Mesothelial cell of epicardium (in vitro differentiated cells): ENCODE data around the gene GHRL. TPM values are rescaled to one million over a fixed set of nuclear protein-coding genes. Genes with fewer than 3 reads are reported as not detected.

Experiments used
- DNase-seq, 2 experiments: peaks; one replicate each; pipeline ENCODE4 v3.0.0; 2021; ENCODE audit warnings: low spot score in 2 of 2; ENCODE audit not compliant: unreplicated experiment in 2 of 2
- H3K27ac Mint-ChIP-seq: 2 replicates; pipeline ENCODE4 v1.8.0; 2021; ENCODE audit warnings: mixed read lengths
- H3K27me3 Mint-ChIP-seq: 2 replicates; pipeline ENCODE4 v1.8.0; 2021; ENCODE audit warnings: low read depth, mixed read lengths
- H3K36me3 Mint-ChIP-seq: 2 replicates; pipeline ENCODE4 v1.8.0; 2021; ENCODE audit warnings: mixed read lengths
- H3K4me1 Mint-ChIP-seq: 2 replicates; pipeline ENCODE4 v1.8.0; 2021; ENCODE audit warnings: mixed read lengths
- H3K4me3 Mint-ChIP-seq: 2 replicates; pipeline ENCODE4 v1.8.0; 2021; ENCODE audit warnings: mild to moderate bottlenecking, moderate library complexity, mixed read lengths
- H3K9me3 Mint-ChIP-seq: 2 replicates; pipeline ENCODE4 v1.8.0; 2021; ENCODE audit warnings: mixed read lengths
- CTCF ChIP-seq: fragments of 200-600 bp; sonication (generic); IDR thresholded peaks from one replicate; pipeline ENCODE4 v1.5.0; 2021; ENCODE audit warnings: antibody characterized with exemption; ENCODE audit not compliant: unreplicated experiment
- total RNA-seq: library from RNA; stranded (reverse); gene quantifications from 3 replicates; pipeline ENCODE4 v1.2.1, GENCODE V29; 2021

GHRL gene
- total RNA-seq, 1 donor from 2014 or later, result 0.96 TPM

DNA sequence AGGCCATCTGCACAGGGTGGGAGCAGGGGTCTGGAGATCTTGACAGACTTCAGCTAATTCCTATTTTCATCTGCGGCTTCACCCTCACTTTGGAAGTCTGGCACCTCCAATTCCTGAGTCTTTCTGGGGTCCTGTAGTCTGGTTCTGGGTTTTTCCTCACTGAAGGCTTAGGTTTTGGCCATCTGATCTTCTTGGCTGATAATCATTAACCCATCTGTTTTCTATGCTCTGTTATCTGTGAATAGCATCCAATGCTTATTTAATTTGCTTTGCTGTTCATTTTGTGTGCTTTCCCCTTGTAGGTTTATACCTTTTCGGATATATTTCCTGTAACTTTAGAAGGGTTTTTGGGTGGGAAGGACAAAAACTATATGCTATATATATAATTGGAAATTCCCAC lies 26.9 kb downstream of the GHRL start:
- H3K27ac Mint-ChIP-seq, result no peak overlapping the region
- peaks cover 36% of the 10 kb centered on the region for H3K36me3 Mint-ChIP-seq
- TF ChIP-seq CTCF, result no peak
- H3K4me3 Mint-ChIP-seq, result no peak overlapping the region
- DNase-seq, result no peak
- H3K9me3 Mint-ChIP-seq, result no peaks in the 10 kb centered on the region
- peaks cover 13% of the 10 kb centered on the region for H3K4me1 Mint-ChIP-seq
- no peaks in the 10 kb centered on the region for H3K27me3 Mint-ChIP-seq

DNA sequence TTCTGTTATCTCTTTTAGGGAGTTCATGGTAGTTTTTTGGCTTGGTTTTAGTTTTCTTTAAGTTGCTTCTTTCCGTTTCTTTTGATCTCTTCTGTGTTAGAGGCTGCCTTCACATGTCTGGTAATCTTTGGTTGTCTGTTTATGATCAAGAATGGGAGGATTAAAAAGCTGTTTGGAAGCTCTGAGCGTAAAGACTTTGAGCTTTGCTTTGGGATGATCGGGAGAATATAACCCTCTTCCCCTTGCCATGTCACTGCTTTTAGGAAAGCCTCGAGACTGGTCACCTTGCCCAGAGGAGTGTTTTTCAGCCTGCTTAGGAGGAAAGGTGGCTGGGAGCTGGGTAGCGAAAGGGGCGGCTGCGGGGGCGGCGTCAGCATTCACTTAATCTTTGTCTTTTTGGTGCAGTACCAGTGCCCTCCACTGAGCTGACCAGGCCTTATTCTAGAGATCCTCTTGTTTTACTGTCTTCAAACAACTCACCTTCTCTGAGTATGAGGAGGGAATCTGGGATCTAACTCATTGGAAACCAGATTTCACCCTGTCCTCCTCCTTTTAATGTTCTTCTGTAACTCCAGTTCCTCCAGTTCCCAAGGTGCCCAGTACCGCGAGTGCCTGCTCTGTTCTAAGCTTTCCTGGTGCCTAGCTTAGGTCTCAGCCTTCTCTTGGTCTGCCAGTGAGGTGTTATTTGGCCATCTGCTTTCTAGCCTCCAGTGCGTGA lies 28.9 kb downstream of the GHRL start:
- H3K36me3 Mint-ChIP-seq, result peaks cover 49% of the 10 kb centered on the region
- peak in 1 of 2 experiments; percentile 53 for DNase-seq
- peak; percentile 66 for TF ChIP-seq CTCF
- H3K27me3 Mint-ChIP-seq, result no peaks in the 10 kb centered on the region
- H3K9me3 Mint-ChIP-seq, result no peaks in the 10 kb centered on the region
- H3K4me1 Mint-ChIP-seq, result peaks cover 13% of the 10 kb centered on the region
- H3K27ac Mint-ChIP-seq, result peak overlapping the region; percentile 70
- H3K4me3 Mint-ChIP-seq, result peak overlapping the region; percentile 20

DNA sequence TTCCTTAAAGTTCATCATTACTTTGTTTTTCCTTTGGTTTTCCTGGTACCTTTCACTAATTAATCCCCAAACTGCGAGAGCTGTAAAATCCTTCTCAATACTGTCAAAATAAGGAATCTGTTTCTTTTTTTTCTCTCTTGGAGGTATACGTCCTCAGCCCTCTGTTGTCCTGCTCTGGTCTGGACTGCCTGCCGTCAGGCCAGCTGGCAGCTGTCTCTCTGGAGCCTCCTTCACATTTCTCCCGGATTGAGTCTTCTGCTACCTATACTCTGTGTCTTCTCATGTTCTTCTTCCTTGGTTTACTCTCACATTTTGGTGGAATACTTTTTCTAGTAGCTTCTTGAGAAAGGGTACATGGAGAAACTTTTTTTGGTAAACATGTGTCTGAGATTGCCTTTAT lies 30.7 kb downstream of the GHRL start:
- peaks cover 44% of the 10 kb centered on the region for H3K36me3 Mint-ChIP-seq
- DNase-seq, result no peak
- H3K27me3 Mint-ChIP-seq, result no peaks in the 10 kb centered on the region
- peaks cover 13% of the 10 kb centered on the region for H3K4me1 Mint-ChIP-seq
- no peak overlapping the region for H3K4me3 Mint-ChIP-seq
- TF ChIP-seq CTCF, result no peak
- no peak overlapping the region for H3K27ac Mint-ChIP-seq
- H3K9me3 Mint-ChIP-seq, result no peaks in the 10 kb centered on the region

- H3K27ac Mint-ChIP-seq, result no peak overlapping the region
- peaks cover 51% of the 10 kb centered on the region for H3K36me3 Mint-ChIP-seq
- no peak overlapping the region for H3K4me3 Mint-ChIP-seq
- no peak for TF ChIP-seq CTCF
- DNase-seq, result no peak
- H3K27me3 Mint-ChIP-seq, result no peaks in the 10 kb centered on the region
- peaks cover 13% of the 10 kb centered on the region for H3K4me1 Mint-ChIP-seq
- H3K9me3 Mint-ChIP-seq, result no peaks in the 10 kb centered on the region
Observed at GRCh38 chr3:10260211-10260701, 32.5 kb downstream of the GHRL start.

- Mint-ChIP-seq H3K27me3 (no peaks in the 10 kb centered on the region), H3K27ac (no peak overlapping the region), H3K36me3 (peaks cover 51% of the 10 kb centered on the region)
Observed at GRCh38 chr3:10259798-10260197, 32.9 kb downstream of the GHRL start.

More at GRCh38 chr3:10259798-10260197, 32.9 kb downstream of the GHRL start:
- Mint-ChIP-seq H3K4me3 (no peak overlapping the region), H3K9me3 (no peaks in the 10 kb centered on the region), H3K4me1 (peaks cover 13% of the 10 kb centered on the region)
- TF ChIP-seq CTCF, result no peak
- no peak for DNase-seq
